LNCaP clone FGC (cell line): Measurements from ENCODE around the gene RUSC2.
"Not testable (repeated sequence)": the region's sequence is repeated elsewhere in the genome, so short reads cannot be mapped to it uniquely, and the experiment has no call there.

Source experiments
- DNase-seq: peaks from one replicate; pipeline ENCODE4 v3.0.0-alpha.2; 2011; ENCODE audit warnings: low read depth
- H3K4me3 ChIP-seq: 2 replicates; pipeline ENCODE4 v1.5.1; 2011; ENCODE audit warnings: mild to moderate bottlenecking, low read depth, low read length, control low read depth
- CTCF ChIP-seq: IDR thresholded peaks from 2 replicates; pipeline ENCODE4 v1.5.1; 2012; ENCODE audit warnings: mild to moderate bottlenecking; ENCODE audit not compliant: control insufficient read depth, insufficient read depth; ENCODE audit errors: extremely low read depth

The RUSC2 gene

DNA sequence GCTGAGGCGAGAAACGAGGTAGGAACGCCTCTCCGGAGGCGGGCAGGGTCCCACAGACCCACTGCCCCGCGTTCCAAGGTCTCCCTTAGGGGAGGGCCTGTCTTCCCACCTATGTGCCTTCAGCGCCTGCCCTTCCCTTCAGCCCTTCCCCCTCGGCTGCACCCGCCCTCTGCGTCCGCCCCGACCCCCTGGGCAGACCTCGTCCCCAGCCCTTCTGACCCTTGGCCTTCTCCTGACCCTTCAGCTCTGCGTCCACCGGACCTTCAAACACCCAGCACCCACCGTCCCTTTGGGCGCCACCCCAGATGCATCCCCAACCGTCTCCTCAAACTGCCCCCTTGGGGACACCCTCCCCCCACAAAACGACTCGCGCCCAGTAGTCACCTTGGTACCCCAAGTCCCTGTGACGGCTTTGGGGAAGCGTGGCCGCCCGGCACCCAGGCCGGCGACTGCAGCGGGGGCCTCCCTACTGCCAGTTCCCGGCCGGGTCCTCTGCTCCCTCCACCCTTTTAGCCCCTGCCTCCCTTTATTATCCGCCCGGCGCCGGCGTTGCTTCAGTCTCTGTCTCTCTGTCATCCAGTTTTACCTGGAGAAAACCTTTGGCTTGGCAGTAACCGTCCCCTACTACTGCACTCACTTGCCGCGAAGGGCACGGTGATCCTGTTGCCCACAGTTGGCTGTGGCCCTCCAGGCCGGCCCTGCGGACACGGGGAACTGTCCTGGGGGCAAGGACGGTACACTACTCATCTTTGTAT is 421 bp downstream of the RUSC2 start:
- H3K4me3 ChIP-seq, result peak overlapping the region; percentile 59
- no peak for DNase-seq
- no peak for TF ChIP-seq CTCF

GRCh38 chr9:35490910-35491465 is 1.1 kb downstream of the RUSC2 start:
- TF ChIP-seq CTCF, result no peak
- H3K4me3 ChIP-seq, result no peak overlapping the region
- DNase-seq, result no peak

DNA sequence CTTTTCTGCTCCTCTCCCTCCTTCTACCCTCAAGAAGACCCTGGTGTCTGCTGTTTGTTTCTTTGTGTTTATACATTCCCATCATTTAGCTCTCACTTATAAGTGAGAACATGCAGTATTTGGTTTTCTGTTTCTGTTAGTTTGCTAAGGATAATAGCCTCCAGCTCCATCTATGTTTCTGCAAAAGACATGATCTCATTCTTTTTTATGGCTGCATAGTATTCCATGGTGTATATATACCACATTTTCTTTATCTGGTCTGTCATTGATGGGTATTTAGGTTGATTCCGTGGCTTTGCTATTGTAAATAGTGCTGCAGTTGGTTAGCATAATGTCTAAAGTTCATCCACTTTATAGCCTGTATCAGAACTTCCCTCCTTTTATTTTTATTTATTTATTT is 3.2 kb downstream of the RUSC2 start:
- H3K4me3 ChIP-seq, DNase-seq: not testable (repeated sequence)

GRCh38 chr9:35495984-35496383 is 6.1 kb downstream of the RUSC2 start:
- no peak for DNase-seq
- TF ChIP-seq CTCF, result no peak
- H3K4me3 ChIP-seq, result no peak overlapping the region

DNA sequence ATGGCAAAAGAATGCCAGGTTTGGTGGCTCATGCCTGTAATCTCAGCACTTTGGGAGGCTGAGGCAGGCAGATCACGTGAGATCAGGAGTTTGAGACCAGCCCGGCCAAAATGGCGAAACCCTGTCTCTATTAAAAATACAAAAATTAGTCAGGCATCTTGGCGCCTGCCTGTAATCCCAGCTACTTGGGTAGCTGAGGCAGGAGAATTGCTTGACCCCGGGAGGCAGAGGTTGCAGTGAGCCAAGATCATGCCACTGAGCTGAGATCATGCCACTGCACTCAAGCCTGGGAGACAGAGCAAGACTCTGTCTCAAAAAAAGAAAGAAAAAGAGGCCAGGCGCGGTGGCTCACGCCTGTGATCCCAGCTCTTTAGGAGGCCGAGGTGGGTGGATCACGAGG is 8.3 kb downstream of the RUSC2 start:
- not testable (repeated sequence) for DNase-seq

DNA sequence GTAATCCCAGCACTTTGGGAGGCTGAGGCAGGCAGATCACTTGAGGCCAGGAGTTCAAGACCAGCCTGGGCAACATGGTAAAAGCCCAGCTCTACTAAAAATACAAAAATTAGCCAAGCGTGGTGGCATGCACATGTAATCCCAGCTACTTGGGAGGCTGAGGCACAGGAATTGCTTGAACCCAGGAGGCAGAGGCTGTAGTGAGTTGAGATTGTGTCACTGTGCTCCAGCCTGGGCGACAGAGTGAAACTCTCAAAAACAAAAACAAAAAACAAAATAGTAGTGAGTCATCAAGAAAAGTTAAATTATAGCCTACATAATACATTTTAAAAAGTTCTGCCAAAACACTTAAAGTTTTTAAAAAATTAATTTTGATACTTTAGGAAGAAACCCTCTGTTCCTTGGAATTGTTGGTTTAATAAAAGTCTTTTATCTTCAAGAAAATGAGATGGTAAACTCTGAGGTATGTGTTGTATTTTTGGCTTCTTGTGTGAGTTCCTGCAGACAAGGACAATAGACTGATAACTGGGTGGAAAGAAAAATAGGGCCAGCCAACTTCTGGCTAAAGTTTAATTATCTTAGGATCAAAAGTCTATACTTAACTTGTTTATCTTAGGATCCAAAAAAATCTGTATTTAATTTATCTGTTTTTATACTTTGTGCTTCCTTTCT is 9.3 kb downstream of the RUSC2 start:
- DNase-seq, result no peak
- H3K4me3 ChIP-seq, result no peak overlapping the region
- no peak for TF ChIP-seq CTCF

More for the DNA sequence above, 8.3 kb downstream of the RUSC2 start:
- H3K4me3 ChIP-seq, result not testable (repeated sequence)

GRCh38 chr9:35499701-35500030 is 9.8 kb downstream of the RUSC2 start:
- DNase-seq, result no peak
- H3K4me3 ChIP-seq, result no peak overlapping the region
- no peak for TF ChIP-seq CTCF
